ENCODE data around the gene CYFIP1. TPM values are rescaled to one million over a fixed set of nuclear protein-coding genes. Genes with fewer than 3 reads are reported as not detected.

Gene CYFIP1
- total and polyA plus RNA-seq, 2 of the 8 experiments (the other 6 are each of a cell fraction or from before 2014, with no cell fraction given) = 38.6 to 81.7 TPM

DNA sequence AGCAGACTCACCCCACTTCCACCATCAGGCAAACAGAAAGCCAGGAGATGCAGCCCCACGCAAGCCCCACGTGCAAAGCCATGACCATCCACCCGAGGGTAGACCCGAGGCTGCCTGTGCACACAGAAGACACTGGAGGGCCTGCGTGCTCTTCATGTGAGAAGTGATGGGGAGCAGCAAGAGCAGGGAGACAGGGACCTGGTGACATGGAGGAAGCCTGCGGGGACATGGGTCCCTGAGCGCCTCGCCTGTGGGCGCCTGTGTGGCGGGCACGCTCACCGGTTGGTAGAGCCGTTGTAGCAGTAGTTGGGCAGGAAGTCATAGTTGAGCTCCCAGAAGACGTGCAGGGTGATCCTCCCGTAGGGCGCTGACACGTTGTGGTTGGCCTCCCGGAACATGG, 76.7 kb downstream of the CYFIP1 start:
- Histone ChIP-seq H3K36me3 (ENCODE audit: control insufficient read depth in 2 of 4, insufficient read depth in 4 of 4, low read length in 3 of 4) (no peaks in the 10 kb centered on the region; a peak in 2 of 8 replicates), H3K79me2 (ENCODE audit: control insufficient read depth in 1 of 2, insufficient read depth in 2 of 2, low read length in 2 of 2) (no peaks in the 10 kb centered on the region), H3K18ac (ENCODE audit: extremely low read depth, low read length) (no peak overlapping the region), H3K23me2 (ENCODE audit: low read depth, low read length) (0 out of 2 replicates have a peak, but pooled peaks cover 2% of the 10 kb centered on the region), H2BK120ac (replicated peaks; ENCODE audit: low read depth, low read length) (no peak overlapping the region), H3K23ac (ENCODE audit: insufficient read length) (no peak overlapping the region), H4K5ac (ENCODE audit: insufficient read length, low read depth, low read length) (no peak overlapping the region), H3K27me3 (replicated peaks in 1 of 4; ENCODE audit: control insufficient read depth in 3 of 4, extremely low read depth in 1 of 4, insufficient read depth in 3 of 4, low read length in 3 of 4) (no peaks in the 10 kb centered on the region), H3K4me2 (ENCODE audit: insufficient read depth in 1 of 2, low read depth in 2 of 2, low read length in 2 of 2) (no peak overlapping the region), H4K20me1 (replicated peaks in 1 of 2; ENCODE audit: control insufficient read depth in 1 of 2, insufficient read depth in 2 of 2, low read length in 2 of 2) (peaks cover 2 to 5% of the 10 kb centered on the region in 2 experiments), H3K9ac (replicated peaks in 1 of 4; ENCODE audit: extremely low read depth in 1 of 4, low read depth in 3 of 4, low read length in 3 of 4) (no peak overlapping the region), H2BK20ac (ENCODE audit: low read length) (no peak overlapping the region), H4K8ac (ENCODE audit: extremely low read depth, insufficient read depth, low read length) (peak overlapping the region; percentile 45; the same call in 1 of the 2 replicates), H2BK5ac (ENCODE audit: low read depth, low read length) (peak overlapping the region; percentile 49; the same call in 1 of the 2 replicates), H2BK12ac (ENCODE audit: low read depth, low read length) (0 out of 2 replicates have a peak overlapping the region, but pooled peaks have one; percentile 27), H2BK15ac (ENCODE audit: low read length) (no peak overlapping the region), H3K4ac (replicated peaks; ENCODE audit: insufficient read length, low read depth, low read length) (no peak overlapping the region), H3K27ac (ENCODE audit: low read depth, low read length) (no peak overlapping the region), H3K56ac (replicated peaks; ENCODE audit: insufficient read length, low read depth, low read length) (no peak overlapping the region), H3K4me3 (ENCODE audit: extremely low read depth in 1 of 4, insufficient read depth in 2 of 4, low read depth in 3 of 4, low read length in 4 of 4) (no peak overlapping the region), H4K91ac (replicated peaks; ENCODE audit: insufficient read length, low read length) (no peak overlapping the region), H2AFZ (ENCODE audit: low read length) (no peak overlapping the region), H2AK5ac (ENCODE audit: low read depth, low read length) (no peak overlapping the region), H3K4me1 (replicated peaks in 1 of 4; ENCODE audit: control insufficient read depth in 3 of 4, insufficient read depth in 4 of 4, low read length in 3 of 4) (no peaks in the 10 kb centered on the region), H3K14ac (ENCODE audit: insufficient read length) (no peak overlapping the region), H3K79me1 (ENCODE audit: low read depth, low read length) (no peaks in the 10 kb centered on the region), H3K9me3 (ENCODE audit: insufficient read depth in 2 of 2, low read depth in 1 of 2, low read length in 1 of 2) (no peaks in the 10 kb centered on the region)
- DNase-seq (ENCODE audit: low read depth in 1 of 2, low spot score in 2 of 2) (no peak), FAIRE-seq (no peak)
- peak in 1 of 2 experiments; percentile 10; a peak in 1 of 4 replicates for TF ChIP-seq RAD21 (IDR thresholded peaks at IDR 0.05 in 1 of 2, conservative IDR thresholded peaks at IDR 0.05 in 1 of 2; ENCODE audit: low read depth in 2 of 2, low read length in 2 of 2)
- no peak for TF ChIP-seq GABPA (IDR thresholded peaks at IDR 0.05; ENCODE audit: borderline replicate concordance, insufficient read depth, low read length)
- TF ChIP-seq ASH2L (IDR thresholded peaks at IDR 0.05; ENCODE audit: low read length) = no peak
- TF ChIP-seq SIRT6 (IDR thresholded peaks at IDR 0.05; ENCODE audit: low read length) = no peak
- ChIA-PET POLR2A (ENCODE audit: partially characterized antibody) (interaction anchor here (0.6 kb wide), 1 partner anchor 48 kb away, joined by 6 read pairs; no protein-coding TSS in a partner anchor), CTCF (ENCODE audit: partially characterized antibody) (interaction anchor here (1.6 to 1.8 kb wide), 2 partner anchors 9 to 18 kb away, joined by 3 to 7 read pairs; no protein-coding TSS in a partner anchor)
- 95% methylated on average over 18 of the region's 18 CpGs; no CpG with 5 or more reads in 1 of the 2 experiments for WGBS, 2 experiments (ENCODE audit: extremely low coverage in 1 of 2, insufficient coverage in 1 of 2, insufficient read length in 1 of 2, insufficient replicate concordance in 2 of 2, low coverage in 1 of 2, low lambda C conversion rate in 2 of 2, missing lambda C conversion rate in 1 of 2)

Data from H1 (cell line).